Endothelial cell of umbilical vein (primary cell): ENCODE results near the gene SLC26A11. TPM values are rescaled to one million over a fixed set of nuclear protein-coding genes. Genes with fewer than 3 reads are reported as not detected.

ENCODE experiments used
- BruUV-seq: library from RNA; stranded (reverse); fragments of 400-500 nt; replicated peaks from 2 replicates; lab custom pipeline; 2021; lab: Mats Ljungman, UMichigan
- CTCF ChIA-PET: fragments of 300-600, 350-600 bp; sonication (Branson Sonifier 250); formaldehyde crosslinking; loops from one replicate; lab custom pipeline; 2021; ENCODE audit warnings: antibody characterized with exemption, inconsistent platforms; lab: Charles Lee
- POLR2A ChIA-PET: fragments of 300-600, 350-600 bp; sonication (Branson Sonifier 250); formaldehyde crosslinking; loops from one replicate; lab custom pipeline; 2021; ENCODE audit warnings: antibody characterized with exemption, inconsistent platforms; lab: Charles Lee
- DNase-seq: peaks from one replicate; pipeline ENCODE4 v3.0.0-alpha.2; 2011; ENCODE audit warnings: low read depth, low spot score
- FAIRE-seq: peaks from 2 replicates; lab custom pipeline; 2011; peaks lifted over from hg19 to GRCh38; lab: Jason Lieb, UNC
- H2AFZ ChIP-seq: 2 replicates; pipeline ENCODE4 v1.6.0; 2012; ENCODE audit warnings: low read depth, low read length, control low read depth, inconsistent platforms
- H3K27ac ChIP-seq: 2 replicates; pipeline ENCODE4 v1.5.1; 2011; ENCODE audit warnings: low read depth, mild to moderate bottlenecking, control low read depth, low read length, moderate library complexity; ENCODE audit not compliant: insufficient read depth
- H3K27me3 ChIP-seq, 2 experiments: 2 replicates each; pipeline versions ENCODE4 v1.6.0 to v1.6.1; 2011; ENCODE audit warnings: low read length in 2 of 2, mixed read lengths in 1 of 2; ENCODE audit not compliant: control insufficient read depth in 2 of 2, insufficient read depth in 2 of 2
- H3K36me3 ChIP-seq, 2 experiments: 2 replicates in 1 of 2; 3 replicates in 1 of 2; pipeline ENCODE4 v1.5.1; 2011; ENCODE audit warnings: low read length in 2 of 2, mild to moderate bottlenecking in 1 of 2, moderate library complexity in 1 of 2; ENCODE audit not compliant: control insufficient read depth in 2 of 2, insufficient read depth in 2 of 2; ENCODE audit errors: extremely low read depth in 1 of 2
- H3K4me1 ChIP-seq: 3 replicates; pipeline ENCODE4 v1.5.1; 2011; ENCODE audit warnings: mild to moderate bottlenecking, low read length; ENCODE audit not compliant: control insufficient read depth, insufficient read depth; ENCODE audit errors: extremely low read depth
- H3K4me2 ChIP-seq: 2 replicates; pipeline ENCODE4 v1.6.1; 2011; ENCODE audit warnings: low read length, control low read depth, mixed read lengths; ENCODE audit not compliant: insufficient read depth
- H3K4me3 ChIP-seq, 3 experiments: fragments of 200-600 bp in 1 of 3; sonication (generic), shearing (Covaris generic) in 1 of 3; replicated peaks in 1 of 3; 2 replicates each; pipeline ENCODE4 v1.5.1; 2011 to 2016; ENCODE audit warnings: control low read depth in 3 of 3, low read length in 3 of 3, mild to moderate bottlenecking in 2 of 3, inconsistent platforms in 1 of 3, low read depth in 1 of 3, moderate library complexity in 1 of 3; ENCODE audit not compliant: insufficient read depth in 1 of 3
- H3K79me2 ChIP-seq: 2 replicates; pipeline ENCODE4 v1.6.0; 2012; ENCODE audit warnings: low read length, inconsistent platforms; ENCODE audit not compliant: control insufficient read depth, insufficient read depth
- H3K9ac ChIP-seq: replicated peaks from 2 replicates; pipeline ENCODE3; 2011; ENCODE audit warnings: low read length, control low read depth; ENCODE audit not compliant: insufficient read depth; ENCODE audit errors: extremely low read depth
- H3K9me1 ChIP-seq: replicated peaks from 3 replicates; pipeline ENCODE4 v1.6.0; 2011; ENCODE audit warnings: mild to moderate bottlenecking, low read length; ENCODE audit not compliant: control insufficient read depth, insufficient read depth; ENCODE audit errors: extremely low read depth
- H3K9me3 ChIP-seq: replicated peaks from 2 replicates; pipeline ENCODE4 v1.5.1; 2012; ENCODE audit warnings: low read length, inconsistent platforms; ENCODE audit not compliant: control insufficient read depth, insufficient read depth
- H4K20me1 ChIP-seq: replicated peaks from 2 replicates; pipeline ENCODE3; 2011; ENCODE audit warnings: mild to moderate bottlenecking, low read length; ENCODE audit not compliant: control insufficient read depth, insufficient read depth; ENCODE audit errors: extremely low read depth
- CTCF ChIP-seq, 2 donors: IDR thresholded peaks; 1 replicate in 1 of 2; 2 replicates in 1 of 2; pipeline ENCODE4 v1.5.1; 2011; ENCODE audit warnings: low read length in 2 of 2, mild to moderate bottlenecking in 2 of 2, moderate library complexity in 2 of 2, control low read depth in 1 of 2, inconsistent platforms in 1 of 2, low read depth in 1 of 2; ENCODE audit not compliant: insufficient read depth in 1 of 2; ENCODE audit errors: extremely low read depth in 1 of 2
- EZH2 ChIP-seq: IDR thresholded peaks from 2 replicates; pipeline ENCODE4 v1.6.1; 2012; ENCODE audit warnings: borderline replicate concordance, low read depth, mild to moderate bottlenecking, moderate library complexity, low read length, inconsistent platforms; ENCODE audit not compliant: severe bottlenecking
- FOS ChIP-seq: IDR thresholded peaks from 2 replicates; pipeline ENCODE4 v1.6.1; 2011; ENCODE audit warnings: mild to moderate bottlenecking, low read length, moderate library complexity, borderline replicate concordance; ENCODE audit not compliant: insufficient read depth
- GATA2 ChIP-seq: IDR thresholded peaks from 2 replicates; pipeline ENCODE4 v1.7.0; 2011; ENCODE audit warnings: low read depth, mild to moderate bottlenecking, moderate library complexity, mixed read lengths, low read length; ENCODE audit not compliant: insufficient read length, insufficient read depth
- JUN ChIP-seq: IDR thresholded peaks from 2 replicates; pipeline ENCODE4 v1.6.1; 2011; ENCODE audit warnings: borderline replicate concordance, low read depth; ENCODE audit not compliant: insufficient read length, insufficient read depth
- MAX ChIP-seq: IDR thresholded peaks from 2 replicates; pipeline ENCODE4 v1.6.1; 2011; ENCODE audit not compliant: insufficient read depth, insufficient read length
- MYC ChIP-seq: IDR thresholded peaks from one replicate; pipeline ENCODE4 v1.6.1; 2011; ENCODE audit warnings: mild to moderate bottlenecking, low read depth, low read length
- POLR2A ChIP-seq: IDR thresholded peaks from 2 replicates; pipeline ENCODE4 v1.6.1; 2012; ENCODE audit warnings: low read depth, mild to moderate bottlenecking, control low read depth, low read length
- POLR2AphosphoS5 ChIP-seq: IDR thresholded peaks from 2 replicates; pipeline ENCODE4 v1.6.1; 2012; ENCODE audit warnings: low read depth, mild to moderate bottlenecking, control low read depth, low read length, moderate library complexity; ENCODE audit not compliant: insufficient read depth
- dilution Hi-C: fragments of 300-500 bp; cut with MboI; formaldehyde crosslinking; loops from one replicate; pipeline ENCODE4 v1.15.0; 2019; ENCODE audit warnings: low sequenced_read_pairs; ENCODE audit not compliant: extremely low pct_ligation_motif_present
- intact Hi-C: fragments of 100-400 bp; cut with micrococcal nuclease; formaldehyde crosslinking; loops from one replicate; pipeline ENCODE4 v1.10.0; 2022
- polyA plus RNA-seq, 4 experiments: library from polyadenylated mRNA; depleted of rRNA in 3 of 4; stranded (reverse) in 3 of 4; unstranded in 1 of 4; fragments of >200 nt; gene quantifications; 2 replicates each; pipeline versions ENCODE4 v1.2.1 to v1.2.3, GENCODE V29; 2011 to 2012; ENCODE audit warnings: missing spikeins in 1 of 4
- total RNA-seq: library from RNA; stranded (reverse); gene quantifications from 2 replicates; pipeline ENCODE4 v1.2.3, GENCODE V29; 2021

Gene SLC26A11
- total and polyA plus RNA-seq, 2 donors (not counting 3 experiments of a cell fraction or from before 2014, with no cell fraction given) = 25.2 to 33.0 TPM

- H3K9me3 ChIP-seq = no peaks in the 10 kb centered on the region
- DNase-seq (no peak), FAIRE-seq (no peak)
- no peak overlapping the region for H3K4me2 ChIP-seq
- no peaks in the 10 kb centered on the region for H4K20me1 ChIP-seq
- no peaks in the 10 kb centered on the region for H3K9me1 ChIP-seq
- H3K27me3 ChIP-seq = no peaks in the 10 kb centered on the region
- dilution Hi-C loops (no loop called here), intact Hi-C loops (no loop called here)
- H3K79me2 ChIP-seq = peaks cover 9% of the 10 kb centered on the region
- no TSS peak for BruUV-seq
- CTCF ChIA-PET = no interaction called here
- H3K4me1 ChIP-seq = peaks cover 12% of the 10 kb centered on the region
- H3K36me3 ChIP-seq = peaks cover 0 to 6% of the 10 kb centered on the region in 2 experiments
- H3K9ac ChIP-seq = no peak overlapping the region
- no peak overlapping the region for H3K27ac ChIP-seq
- TF ChIP-seq CTCF (IDR thresholded peaks at IDR 0.05; ENCODE audit: extremely low read depth in 1 of 2, insufficient read depth in 1 of 2, low read depth in 1 of 2, low read length in 2 of 2) = no peak
- no peak for TF ChIP-seq GATA2
- no peak for TF ChIP-seq FOS
- TF ChIP-seq EZH2 = no peak
- TF ChIP-seq JUN = no peak
- TF ChIP-seq POLR2AphosphoS5 = no peak
- no peak for TF ChIP-seq MYC
- no peak for TF ChIP-seq POLR2A
- no peak for TF ChIP-seq MAX
- H2AFZ ChIP-seq = no peak overlapping the region
- no peak overlapping the region for H3K4me3 ChIP-seq
- POLR2A ChIA-PET = no interaction called here
Observed at GRCh38 chr17:80223838-80224497, 3.7 kb downstream of the SLC26A11 start.
